Lower leg skin (tissue), 3 donors: ENCODE results near the gene SLC44A4.

ENCODE experiments used
- CTCF ChIP-seq, 3 donors: fragments of 450-650 bp; IDR thresholded peaks; one replicate each; pipeline ENCODE4 v1.5.1; 2016; ENCODE audit warnings: antibody characterized with exemption in 3 of 3, mild to moderate bottlenecking in 3 of 3, moderate library complexity in 2 of 3
- POLR2A ChIP-seq, 2 donors: fragments of 450-650 bp; IDR thresholded peaks; one replicate each; pipeline ENCODE4 v1.6.1; 2016 to 2017; ENCODE audit warnings: antibody characterized with exemption in 2 of 2, mild to moderate bottlenecking in 1 of 2, moderate library complexity in 1 of 2

DNA sequence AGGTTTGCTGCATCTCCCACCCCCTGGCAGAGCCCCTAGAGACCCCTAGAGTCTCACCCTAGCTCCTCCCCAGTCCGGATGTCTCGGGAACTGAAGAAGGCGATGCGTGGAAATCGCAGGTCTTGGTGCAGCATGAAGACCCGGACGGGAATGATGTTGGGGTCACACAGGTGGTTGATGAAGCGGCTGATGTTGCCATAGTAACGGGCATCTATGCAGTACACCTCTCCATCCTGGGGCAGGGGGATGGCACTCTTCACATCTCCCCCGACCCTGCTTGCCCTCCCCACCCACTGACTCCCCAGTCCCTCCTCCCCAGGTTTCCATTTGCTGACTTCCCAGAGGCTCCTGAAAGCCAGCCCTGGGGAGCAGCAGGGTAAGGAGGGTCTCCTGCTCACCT is 1.8 kb upstream of the SLC44A4 start:
- TF ChIP-seq POLR2A (IDR thresholded peaks at IDR 0.05) = no peak
- no peak for TF ChIP-seq CTCF (IDR thresholded peaks at IDR 0.05)
